Stimulated activated CD8-positive, alpha-beta memory T cell treated with anti-CD3 and anti-CD28 coated beads, Interleukin-7, amount 100 ng/mL, for 1 hour (primary cell): Measurements from ENCODE around the gene B2M.
A peak's percentile ranks its signal among the peaks of the same experiment; 100 is the strongest.
"Not testable (repeated sequence)": the region's sequence is repeated elsewhere in the genome, so short reads cannot be mapped to it uniquely, and the experiment has no call there.

Source experiments
- DNase-seq, 2 donors: peaks; one replicate each; pipeline ENCODE4 v3.0.0-alpha.2; 2020; ENCODE audit warnings: low read depth in 2 of 2

Gene B2M

GRCh38 chr15:44698641-44699040, 12.7 kb upstream of the B2M start:
- no peak for DNase-seq

GRCh38 chr15:44700676-44701075, 10.6 kb upstream of the B2M start:
- not testable (repeated sequence) for DNase-seq

- DNase-seq, result no peak
Observed at GRCh38 chr15:44705986-44706385, 5.3 kb upstream of the B2M start.

- no peak for DNase-seq
Observed at GRCh38 chr15:44706401-44706800, 4.9 kb upstream of the B2M start.

GRCh38 chr15:44706946-44707636, 4.2 kb upstream of the B2M start:
- DNase-seq, result no peak

- no peak for DNase-seq
Observed at GRCh38 chr15:44710236-44711095, 851 bp upstream of the B2M start.

- DNase-seq, result peak; percentile 41 to 49
Observed at GRCh38 chr15:44711743-44712345, 527 bp downstream of the B2M start.

GRCh38 chr15:44712346-44713005, 1.2 kb downstream of the B2M start:
- peak in 1 of 2 donors; percentile 36 for DNase-seq

- DNase-seq, result no peak
Observed at GRCh38 chr15:44713006-44713966, 2.0 kb downstream of the B2M start.

GRCh38 chr15:44715142-44715796, 4.0 kb downstream of the B2M start:
- no peak for DNase-seq

- DNase-seq, result no peak
Observed at GRCh38 chr15:44715797-44716334, 4.5 kb downstream of the B2M start.

- no peak for DNase-seq
Observed at GRCh38 chr15:44716983-44717602, 5.8 kb downstream of the B2M start.

- DNase-seq, result no peak
Observed at GRCh38 chr15:44718180-44718926, 7.0 kb downstream of the B2M start.

- DNase-seq, result no peak
Observed at GRCh38 chr15:44718927-44719292, 7.6 kb downstream of the B2M start.

GRCh38 chr15:44719293-44719999, 8.1 kb downstream of the B2M start:
- DNase-seq, result no peak

- DNase-seq, result not testable (repeated sequence)
Observed at GRCh38 chr15:44720000-44720435, 8.7 kb downstream of the B2M start.

GRCh38 chr15:44720460-44721176, 9.3 kb downstream of the B2M start:
- DNase-seq, result no peak

GRCh38 chr15:44722011-44722410, 10.7 kb downstream of the B2M start:
- DNase-seq, result no peak
